Measurements from ENCODE around the gene SLC34A3.

The SLC34A3 gene

GRCh38 chr9:137230705-137231371, at the start of gene SLC34A3:
Gene SLC34A3 (plus strand): TSS chr9:137230901. CDS start chr9:137231703, 802 bp downstream.
- no peak for DNase-seq

GRCh38 chr9:137181680-137182079, 49.0 kb upstream of the SLC34A3 start:
- no peak for DNase-seq

GRCh38 chr9:137182836-137183235, 47.9 kb upstream of the SLC34A3 start:
- DNase-seq: no peak

DNA sequence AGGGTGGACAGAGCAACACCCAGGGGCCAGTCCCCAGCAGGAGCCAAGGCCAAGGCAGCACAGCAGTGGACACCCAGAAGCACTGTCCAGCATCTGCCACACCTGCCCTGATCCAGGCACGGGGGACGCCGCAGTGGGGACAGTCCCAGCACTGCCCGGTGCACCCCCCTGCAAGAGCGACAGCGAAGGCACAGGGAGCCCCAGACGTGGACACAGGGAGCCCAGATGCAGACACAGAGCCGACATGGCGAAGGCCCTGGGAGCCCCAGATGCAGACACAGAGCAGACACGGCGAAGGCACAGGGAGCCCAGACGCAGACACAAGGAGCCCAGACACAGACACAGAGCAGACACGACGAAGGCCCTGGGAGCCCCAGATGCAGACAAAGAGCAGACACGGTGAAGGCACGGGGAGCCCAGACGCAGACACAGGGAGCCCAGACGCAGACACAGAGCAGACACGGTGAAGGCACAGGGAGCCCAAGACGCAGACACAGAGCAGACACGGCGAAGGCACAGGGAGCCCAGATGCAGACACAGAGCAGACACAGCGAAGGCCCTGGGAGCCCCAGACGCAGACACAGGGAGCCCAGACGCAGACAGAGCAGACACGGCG, 46.6 kb upstream of the SLC34A3 start:
- DNase-seq: no peak

GRCh38 chr9:137184881-137185660, 45.6 kb upstream of the SLC34A3 start:
- DNase-seq: no peak

GRCh38 chr9:137185921-137186320, 44.8 kb upstream of the SLC34A3 start:
- DNase-seq: no peak

DNA sequence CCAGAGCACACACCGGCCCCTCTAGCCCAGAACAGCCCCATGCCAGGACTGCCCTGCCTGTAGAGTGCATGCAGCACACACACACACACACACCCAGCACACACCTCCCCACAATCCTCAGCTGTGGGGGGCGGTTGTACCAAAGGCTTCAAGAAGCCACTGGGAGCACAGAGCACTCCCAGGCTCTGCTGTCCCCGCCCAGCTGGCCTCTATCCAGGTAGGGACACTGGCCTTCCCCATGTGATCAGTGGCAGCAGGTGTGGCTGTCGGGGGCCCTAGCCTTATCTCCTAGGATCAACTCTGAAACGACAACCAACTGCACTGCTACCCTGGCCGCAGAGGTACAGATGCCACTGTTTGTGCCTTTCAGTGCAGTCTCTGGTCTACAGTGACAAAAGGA, 44.3 kb upstream of the SLC34A3 start:
- DNase-seq: no peak

DNA sequence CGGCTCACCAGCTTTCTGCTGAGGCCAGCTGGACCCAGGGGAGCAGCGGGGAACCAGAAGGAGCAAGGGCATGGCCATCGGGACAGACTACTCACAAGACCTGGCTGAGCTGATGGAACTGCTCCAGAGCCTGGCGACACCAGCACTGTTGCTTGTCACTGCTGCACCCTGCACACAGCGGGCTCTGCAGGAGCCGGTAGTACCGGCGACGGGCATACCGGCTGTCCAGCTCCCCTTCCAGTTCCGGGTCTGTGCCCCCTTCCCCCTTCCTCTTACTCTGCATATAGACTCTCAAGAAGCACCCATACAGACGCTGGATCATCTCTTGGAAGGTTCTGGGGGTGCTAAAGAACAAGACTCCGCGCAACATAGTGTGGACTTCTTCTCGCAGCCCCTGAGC, 43.3 kb upstream of the SLC34A3 start:
- DNase-seq: no peak

DNA sequence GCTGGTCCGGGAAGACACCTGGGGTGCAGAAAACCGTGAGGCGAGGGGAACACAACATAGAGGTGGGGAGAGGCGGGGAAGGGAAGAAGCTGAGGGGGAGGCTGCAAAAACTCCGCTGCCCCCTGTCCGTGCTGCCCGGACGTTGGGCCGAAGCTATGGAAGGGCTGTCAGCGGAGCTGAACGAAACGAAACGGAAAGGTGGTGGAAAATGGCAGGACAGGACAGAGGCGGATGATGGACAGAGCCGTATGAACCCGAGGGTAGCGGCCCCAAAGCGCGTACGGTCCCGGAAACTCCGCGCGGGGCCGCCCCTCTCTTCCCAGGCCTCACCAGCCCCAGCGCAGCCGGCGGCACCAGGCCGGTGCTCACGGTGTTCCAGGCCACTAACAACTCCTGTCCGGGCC, 42.6 kb upstream of the SLC34A3 start:
- DNase-seq: no peak

- peak; percentile 92 to 93 for DNase-seq
Measured at GRCh38 chr9:137188490-137189296, 42.0 kb upstream of the SLC34A3 start, which contains the start of the genes ANAPC2 and SSNA1. Gene ANAPC2 (minus strand): TSS chr9:137188560. CDS start chr9:137188532, 28 bp downstream. Gene SSNA1 (plus strand): TSS chr9:137188676. CDS start chr9:137188727, 51 bp downstream.

- no peak for DNase-seq
Measured at GRCh38 chr9:137189297-137190295, 41.1 kb upstream of the SLC34A3 start.

- no peak for DNase-seq
Measured at GRCh38 chr9:137190315-137190856, 40.3 kb upstream of the SLC34A3 start.

GRCh38 chr9:137191245-137191644, 39.5 kb upstream of the SLC34A3 start:
- DNase-seq: no peak

- DNase-seq: no peak
Measured at GRCh38 chr9:137191691-137192447, 38.8 kb upstream of the SLC34A3 start.

DNA sequence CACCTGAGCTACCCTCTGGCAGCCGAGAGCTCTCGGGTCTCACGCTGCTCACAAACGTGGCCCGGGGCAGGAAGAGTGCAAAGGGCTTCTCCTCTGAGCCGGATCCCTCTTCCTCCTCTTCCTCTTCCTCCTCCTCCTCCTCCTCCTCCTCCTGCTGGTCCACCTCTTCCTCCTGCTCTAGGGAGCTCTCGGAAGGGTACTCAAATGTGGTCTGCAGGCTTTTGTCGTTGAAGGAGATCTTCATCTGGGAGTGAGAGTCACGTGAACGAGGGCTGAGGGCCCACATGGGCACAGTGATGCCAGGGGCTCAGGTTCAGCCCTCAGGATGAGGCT, 38.3 kb upstream of the SLC34A3 start:
- no peak for DNase-seq

DNA sequence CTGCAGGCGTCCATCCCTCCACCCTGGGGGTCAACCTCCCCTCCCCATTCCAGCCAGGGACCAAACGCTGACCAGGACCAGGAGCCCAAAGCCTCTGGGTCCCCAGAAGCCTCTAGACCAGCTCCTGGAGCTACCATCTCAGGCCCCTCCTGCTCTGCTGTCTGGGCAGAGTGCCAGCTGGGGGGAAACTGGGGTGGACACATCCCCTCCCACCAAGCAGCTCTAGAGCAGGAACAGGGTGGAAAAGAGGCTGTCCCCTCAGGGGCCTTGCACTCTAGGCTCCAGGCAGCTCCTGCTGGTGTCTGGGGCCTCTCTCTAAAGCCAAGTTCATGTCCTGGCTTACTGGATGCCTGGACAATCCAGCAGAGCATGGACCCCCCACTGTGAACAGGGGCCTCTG, 37.8 kb upstream of the SLC34A3 start:
- no peak for DNase-seq

DNA sequence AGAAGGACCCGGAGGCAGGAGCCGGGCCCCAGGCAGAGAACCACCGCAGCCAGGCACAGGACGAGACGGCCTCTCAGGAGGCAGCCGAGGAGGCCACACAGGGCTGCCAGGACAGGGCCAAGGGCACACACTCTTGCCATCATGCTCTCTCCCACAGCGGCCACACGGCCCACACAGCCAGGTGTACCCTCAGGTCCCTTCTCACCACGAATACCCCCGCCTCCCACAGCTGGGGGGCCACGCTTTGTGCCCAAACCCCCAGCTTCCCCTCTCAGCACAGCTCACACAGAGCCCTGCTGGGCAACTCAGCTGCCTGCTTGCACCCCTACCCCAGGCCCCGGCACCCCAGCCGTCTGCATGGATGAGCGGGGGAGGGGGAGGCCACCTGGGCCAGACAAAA, 36.9 kb upstream of the SLC34A3 start:
- DNase-seq: no peak

GRCh38 chr9:137194388-137194787, 36.3 kb upstream of the SLC34A3 start:
- DNase-seq: no peak

- no peak for DNase-seq
Measured at GRCh38 chr9:137194909-137195308, 35.8 kb upstream of the SLC34A3 start.

DNA sequence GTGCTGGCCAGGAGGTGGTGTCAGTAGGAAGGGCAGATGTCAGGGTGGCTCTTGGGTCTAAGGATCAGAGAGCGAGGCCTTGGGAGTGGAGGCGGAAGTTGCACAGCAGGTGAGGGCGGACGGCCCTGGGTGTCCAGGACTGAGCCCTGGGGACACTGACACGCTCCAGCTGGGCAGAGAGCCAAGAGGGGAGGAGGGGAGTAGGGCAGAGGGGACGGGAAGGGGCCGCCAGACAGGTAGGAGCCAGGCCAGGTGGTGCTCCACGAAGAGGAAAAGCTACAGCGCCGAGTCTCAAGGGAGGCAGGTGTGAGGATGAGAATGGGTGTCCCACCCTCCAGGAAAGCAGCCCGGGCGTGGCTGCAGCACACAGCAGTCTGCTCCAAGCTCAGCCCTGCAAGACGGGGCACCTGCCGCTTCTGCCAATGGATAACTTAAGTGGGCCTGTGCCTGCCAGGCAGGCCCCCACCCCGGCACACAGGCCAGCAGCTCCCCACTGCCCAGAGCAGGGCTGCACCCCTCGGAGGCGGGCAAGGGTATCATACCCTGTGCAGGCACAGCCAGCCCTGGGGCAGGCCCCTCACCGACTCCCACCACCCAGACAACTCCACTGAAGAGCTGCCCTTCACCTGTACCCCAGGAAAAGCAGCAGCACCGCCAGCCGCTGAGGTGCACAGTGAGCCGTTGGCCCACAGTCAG, 35.0 kb upstream of the SLC34A3 start:
- DNase-seq: no peak
